Neuron (in vitro differentiated cells): Measurements from ENCODE around the gene ALDH1A3.

Source experiments
- H2AFZ ChIP-seq: one replicate; pipeline ENCODE4 v1.6.1; 2013; ENCODE audit warnings: low read depth, mild to moderate bottlenecking, inconsistent platforms, low read length, moderate library complexity
- H3K27me3 ChIP-seq: one replicate; pipeline ENCODE4 v1.6.1; 2013; ENCODE audit warnings: low read length; ENCODE audit not compliant: insufficient read depth
- H3K36me3 ChIP-seq: one replicate; pipeline ENCODE4 v1.6.1; 2013; ENCODE audit warnings: low read length; ENCODE audit not compliant: insufficient read depth
- H3K4me1 ChIP-seq: one replicate; pipeline ENCODE4 v1.6.1; 2013; ENCODE audit warnings: low read length; ENCODE audit not compliant: insufficient read depth
- H3K4me3 ChIP-seq: 2 replicates; pipeline ENCODE4 v1.5.1; 2013; ENCODE audit warnings: mild to moderate bottlenecking, low read length, moderate library complexity
- H3K9me3 ChIP-seq: one replicate; pipeline ENCODE4 v1.6.1; 2013; ENCODE audit warnings: low read length

The ALDH1A3 gene

GRCh38 chr15:100958326-100959065 is 78.9 kb downstream of the ALDH1A3 start:
- H3K4me3 ChIP-seq, result no peak overlapping the region
- no peaks in the 10 kb centered on the region for H3K36me3 ChIP-seq
- no peaks in the 10 kb centered on the region for H3K9me3 ChIP-seq
- H2AFZ ChIP-seq, result no peak overlapping the region
- H3K4me1 ChIP-seq, result no peaks in the 10 kb centered on the region
- no peaks in the 10 kb centered on the region for H3K27me3 ChIP-seq

DNA sequence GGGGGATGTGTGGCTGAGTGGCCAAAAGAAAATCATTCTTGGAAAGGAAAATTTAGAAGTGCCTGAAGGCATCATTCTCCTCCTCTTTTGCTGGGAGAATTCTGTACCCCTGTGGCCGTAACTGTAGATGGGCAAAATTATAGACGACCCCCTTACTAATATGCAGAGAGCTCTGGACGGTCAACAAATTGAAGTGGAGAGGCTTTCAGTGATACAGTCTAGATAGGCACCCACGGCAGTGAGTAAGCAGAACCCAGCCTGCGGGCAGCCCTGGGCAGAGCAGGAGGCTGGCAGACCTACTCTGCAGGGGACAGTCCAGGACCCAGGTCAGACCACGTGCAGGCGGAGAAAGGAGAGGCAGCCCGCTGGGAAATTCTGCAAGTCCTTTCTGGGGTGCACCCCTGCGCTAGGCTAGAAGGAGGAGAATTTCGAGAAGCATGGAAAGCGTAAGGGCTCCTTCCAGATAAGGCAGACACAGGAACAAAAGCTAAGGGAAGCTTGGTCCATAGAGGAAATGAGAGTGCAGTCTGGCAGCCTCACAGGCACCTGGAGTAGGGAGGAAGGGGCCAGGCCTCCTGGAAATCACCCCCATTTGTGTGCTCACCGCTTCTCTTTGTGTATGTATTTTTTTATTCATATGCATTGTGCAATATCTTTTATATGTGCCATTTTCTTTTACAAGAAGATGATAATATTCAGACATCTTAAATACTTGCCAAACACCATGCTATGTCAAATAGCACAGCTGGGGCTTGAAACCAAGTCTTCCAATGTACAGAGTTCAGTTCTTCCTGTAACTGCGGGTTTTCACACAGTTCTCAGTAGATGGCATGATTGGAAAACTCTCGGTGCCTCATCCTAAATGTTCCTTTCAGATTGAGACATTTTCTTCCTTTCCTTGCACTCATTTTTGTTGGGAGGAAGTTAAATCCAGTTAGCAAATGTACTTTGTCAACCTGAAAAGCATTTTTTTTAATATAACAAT is 79.7 kb downstream of the ALDH1A3 start:
- Histone ChIP-seq H2AFZ (no peak overlapping the region), H3K36me3 (no peaks in the 10 kb centered on the region), H3K9me3 (no peaks in the 10 kb centered on the region), H3K27me3 (peaks cover 2% of the 10 kb centered on the region), H3K4me3 (no peak overlapping the region), H3K4me1 (no peaks in the 10 kb centered on the region)
